ENCODE data around the gene PABPC5. TPM values are rescaled to one million over a fixed set of nuclear protein-coding genes. Genes with fewer than 3 reads are reported as not detected.

PABPC5 gene
- total RNA-seq = not detected in 2 replicates

DNA sequence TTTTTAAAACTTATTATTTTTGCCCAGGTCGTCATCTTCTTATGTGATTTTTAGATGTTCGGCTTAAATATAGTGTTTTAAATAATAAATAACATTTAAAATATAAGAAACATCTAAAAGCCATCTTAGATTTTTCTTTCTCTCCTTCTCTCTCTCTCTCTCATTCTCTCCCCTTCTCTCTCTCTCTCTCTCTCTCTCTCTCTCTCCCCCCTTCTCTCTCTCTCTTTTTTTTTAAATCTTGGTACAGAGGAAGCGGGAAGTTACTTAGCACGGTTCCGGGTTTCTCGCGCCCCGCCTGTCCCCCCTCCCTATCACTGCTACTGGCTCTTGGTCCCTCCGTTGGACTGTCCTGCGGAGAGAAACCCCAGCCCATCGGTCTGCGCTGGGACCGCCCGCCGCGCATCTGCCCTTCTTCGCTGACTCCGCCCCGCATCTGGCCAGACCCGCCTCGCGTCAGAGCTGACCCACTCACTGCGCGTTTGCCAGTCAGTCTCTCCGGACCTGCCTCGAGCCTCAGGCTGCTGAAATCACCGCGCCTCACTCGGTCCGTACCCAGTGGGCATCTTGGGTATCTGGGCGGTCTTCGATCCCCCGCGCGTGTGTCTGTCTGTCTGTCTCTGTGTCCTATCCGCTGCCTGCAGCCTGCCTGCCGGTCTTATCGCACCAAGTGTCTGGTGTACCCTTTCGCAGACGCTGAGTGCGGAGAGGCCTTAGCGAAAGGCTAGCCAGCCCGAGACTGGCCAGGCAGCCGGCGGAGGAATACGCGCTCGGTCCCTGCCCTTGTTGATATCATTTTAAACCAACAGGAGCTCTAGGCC is at the start of gene PABPC5:
TSS of gene PABPC5 (plus strand) at position 489 of the 818 bp plus-strand sequence. CDS start 739 bp downstream, outside the sequence.
- Mint-ChIP-seq H3K27me3 (no peaks in the 10 kb centered on the region), H3K36me3 (ENCODE audit: low read depth) (no peaks in the 10 kb centered on the region), H3K9me3 (no peaks in the 10 kb centered on the region), H3K4me3 (peak within 1 kb of the TSS; percentile 10), H3K27ac (no peak within 1 kb of the TSS), H3K4me1 (no peaks in the 10 kb centered on the region)
- no peak for DNase-seq
- intact Hi-C loops (cut with micrococcal nuclease) = no loop called here

DNA sequence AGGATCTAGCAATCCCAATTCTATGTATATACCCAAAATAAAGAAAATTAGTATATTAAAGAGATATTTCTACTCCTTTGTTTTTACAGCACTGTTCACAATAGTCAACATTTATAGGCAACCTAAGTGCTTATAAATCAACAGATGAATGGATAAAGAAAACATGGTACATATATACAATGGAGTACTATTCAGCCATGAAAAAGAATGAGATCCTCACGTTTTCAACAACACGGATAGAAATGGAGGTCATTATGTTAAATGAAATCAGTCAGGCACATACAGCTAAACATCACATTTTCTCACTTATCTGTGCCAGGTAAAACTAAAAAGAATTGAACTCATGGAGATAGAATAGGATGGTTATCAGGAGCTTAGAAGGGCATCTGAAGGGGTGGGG is 45.6 kb upstream of the PABPC5 start:
- intact Hi-C loops (cut with micrococcal nuclease) = no loop called here
- H3K27me3 Mint-ChIP-seq = no peaks in the 10 kb centered on the region
- H3K4me3 Mint-ChIP-seq = no peak overlapping the region

DNA sequence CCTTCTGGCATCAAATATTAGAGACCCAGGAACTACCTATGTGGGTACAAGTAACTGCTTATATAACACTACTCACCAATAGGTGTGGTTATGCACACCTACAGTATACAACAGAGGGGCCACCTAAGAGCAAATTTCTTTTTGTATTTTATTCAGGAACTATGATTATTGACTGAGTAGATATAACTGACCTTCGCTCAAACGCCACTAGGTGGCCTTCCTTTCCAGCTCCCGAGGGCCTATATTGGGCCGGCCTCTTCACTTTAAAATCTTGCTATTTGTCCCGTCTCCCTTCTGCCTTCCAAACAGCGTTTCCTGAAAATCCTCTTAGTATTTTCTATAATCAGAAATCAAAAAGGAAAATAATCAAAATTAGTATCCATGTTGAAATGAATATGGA is 19.9 kb upstream of the PABPC5 start:
- Mint-ChIP-seq H3K27ac (no peak overlapping the region), H3K36me3 (ENCODE audit: low read depth) (no peaks in the 10 kb centered on the region), H3K4me3 (no peak overlapping the region), H3K4me1 (no peaks in the 10 kb centered on the region), H3K27me3 (no peaks in the 10 kb centered on the region), H3K9me3 (peaks cover 4% of the 10 kb centered on the region)
- intact Hi-C loops (cut with micrococcal nuclease) = no loop called here
- DNase-seq = no peak

More for the DNA sequence above, 45.6 kb upstream of the PABPC5 start:
- H3K36me3 Mint-ChIP-seq (ENCODE audit: low read depth) = no peaks in the 10 kb centered on the region
- H3K9me3 Mint-ChIP-seq = peaks cover 3% of the 10 kb centered on the region
- no peak for DNase-seq
- no peaks in the 10 kb centered on the region for H3K4me1 Mint-ChIP-seq
- no peak overlapping the region for H3K27ac Mint-ChIP-seq

DNA sequence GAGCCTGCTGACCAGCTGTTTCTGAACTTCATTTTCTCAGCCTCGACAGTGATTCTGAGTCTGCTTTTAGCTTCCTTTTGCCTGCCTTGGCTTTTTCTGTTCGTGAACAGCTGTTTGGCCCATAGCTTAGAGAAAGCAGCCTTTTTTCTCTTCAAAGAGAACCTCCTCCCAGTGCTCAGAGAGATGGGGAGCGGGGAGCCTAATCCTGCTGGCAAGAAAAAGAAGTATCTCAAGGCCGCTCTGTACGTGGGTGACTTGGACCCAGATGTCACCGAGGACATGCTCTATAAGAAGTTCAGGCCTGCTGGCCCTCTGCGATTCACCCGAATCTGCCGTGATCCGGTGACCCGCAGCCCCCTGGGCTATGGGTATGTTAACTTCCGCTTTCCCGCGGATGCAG is 756 bp downstream of the PABPC5 start:
- intact Hi-C loops (cut with micrococcal nuclease) = no loop called here
- DNase-seq = no peak
- Mint-ChIP-seq H3K27me3 (no peaks in the 10 kb centered on the region), H3K9me3 (no peaks in the 10 kb centered on the region), H3K4me3 (no peak overlapping the region), H3K27ac (no peak overlapping the region), H3K4me1 (no peaks in the 10 kb centered on the region), H3K36me3 (ENCODE audit: low read depth) (no peaks in the 10 kb centered on the region)

Measured in activated CD4-positive, alpha-beta T cell treated with anti-CD3 and anti-CD28 coated beads, Interleukin-2, amount 10 ng/mL, durations not matched to agents 24 days and 14 days (primary cell).